ENCODE results near the gene TM9SF4. TPM values are rescaled to one million over a fixed set of nuclear protein-coding genes. Genes with fewer than 3 reads are reported as not detected.
"Not testable (repeated sequence)": the region's sequence is repeated elsewhere in the genome, so short reads cannot be mapped to it uniquely, and the experiment has no call there.

Gene TM9SF4
- total and polyA plus RNA-seq, 4 donors = 18.4 to 46.6 (median 38.5) TPM

DNA sequence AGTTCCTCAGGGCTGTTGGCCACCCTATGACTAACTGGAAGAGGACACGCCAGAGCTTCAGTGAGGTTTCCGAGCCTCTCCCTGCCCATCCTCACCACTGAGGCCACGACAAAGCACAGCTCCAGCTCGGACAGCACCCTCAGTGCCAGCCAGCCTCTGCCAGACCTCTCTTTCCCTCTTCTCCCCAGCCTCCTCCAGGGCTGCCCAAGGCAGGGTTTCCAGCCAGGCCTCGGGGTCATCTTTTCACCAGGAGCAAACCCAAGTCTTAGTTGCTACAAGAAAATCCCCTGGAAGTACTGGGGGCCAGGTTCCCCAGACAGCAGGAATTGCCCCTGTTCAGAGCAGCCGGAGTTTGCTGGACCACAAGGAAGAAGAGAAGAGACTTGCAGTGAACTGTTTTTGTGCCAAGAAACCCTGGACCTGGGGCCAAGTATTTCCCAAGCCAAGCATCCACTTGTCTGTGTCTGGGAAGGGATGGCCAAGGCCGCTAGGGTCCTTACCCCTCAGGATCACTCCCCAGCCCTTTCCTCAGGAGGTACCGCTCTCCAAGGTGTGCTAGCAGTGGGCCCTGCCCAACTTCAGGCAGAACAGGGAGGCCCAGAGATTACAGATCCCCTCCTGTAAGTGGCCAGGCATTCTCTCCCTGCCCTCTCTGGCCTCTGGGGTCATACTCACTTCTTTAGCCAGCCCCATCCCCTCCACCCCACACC, 56.5 kb downstream of the TM9SF4 start:
- DNase-seq (peak in 1 of 3 donors; percentile 44), ATAC-seq (ENCODE audit: insufficient read depth, low FRiP score) (no peak)
- TF ChIP-seq, protein P1, sequence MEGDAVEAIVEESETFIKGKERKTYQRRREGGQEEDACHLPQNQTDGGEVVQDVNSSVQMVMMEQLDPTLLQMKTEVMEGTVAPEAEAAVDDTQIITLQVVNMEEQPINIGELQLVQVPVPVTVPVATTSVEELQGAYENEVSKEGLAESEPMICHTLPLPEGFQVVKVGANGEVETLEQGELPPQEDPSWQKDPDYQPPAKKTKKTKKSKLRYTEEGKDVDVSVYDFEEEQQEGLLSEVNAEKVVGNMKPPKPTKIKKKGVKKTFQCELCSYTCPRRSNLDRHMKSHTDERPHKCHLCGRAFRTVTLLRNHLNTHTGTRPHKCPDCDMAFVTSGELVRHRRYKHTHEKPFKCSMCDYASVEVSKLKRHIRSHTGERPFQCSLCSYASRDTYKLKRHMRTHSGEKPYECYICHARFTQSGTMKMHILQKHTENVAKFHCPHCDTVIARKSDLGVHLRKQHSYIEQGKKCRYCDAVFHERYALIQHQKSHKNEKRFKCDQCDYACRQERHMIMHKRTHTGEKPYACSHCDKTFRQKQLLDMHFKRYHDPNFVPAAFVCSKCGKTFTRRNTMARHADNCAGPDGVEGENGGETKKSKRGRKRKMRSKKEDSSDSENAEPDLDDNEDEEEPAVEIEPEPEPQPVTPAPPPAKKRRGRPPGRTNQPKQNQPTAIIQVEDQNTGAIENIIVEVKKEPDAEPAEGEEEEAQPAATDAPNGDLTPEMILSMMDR (IDR thresholded peaks at IDR 0.05; ENCODE audit: control extremely low read depth, extremely low read depth) = no peak
- no peaks in the 10 kb centered on the region for H3K27me3 ChIP-seq (ENCODE audit: control insufficient read depth in 3 of 3, insufficient read depth in 3 of 3, low read length in 2 of 3)
- no peak overlapping the region for H3K9ac ChIP-seq (ENCODE audit: insufficient read depth in 1 of 2, low read length in 2 of 2)
- H3K4me3 ChIP-seq = no peak overlapping the region
- peaks cover 10 to 38% (median 23%) of the 10 kb centered on the region in 4 donors for H3K36me3 ChIP-seq (ENCODE audit: control insufficient read depth in 4 of 4, insufficient read depth in 4 of 4, low read length in 4 of 4)
- H3K4me1 ChIP-seq (ENCODE audit: control insufficient read depth in 5 of 5, insufficient read depth in 5 of 5, low read length in 5 of 5) = peaks cover 0 to 12% (median 3%) of the 10 kb centered on the region in 5 donors
- H3K27ac ChIP-seq (ENCODE audit: low read depth in 1 of 2, low read length in 1 of 2) = no peak overlapping the region
- 88 to 89% methylated on average over 8 of the region's 8 CpGs for WGBS, 2 donors
- H3K9me3 ChIP-seq (ENCODE audit: control insufficient read depth in 4 of 4, insufficient read depth in 3 of 4, low read length in 3 of 4) = no peaks in the 10 kb centered on the region

GRCh38 chr20:32167552-32167951, 58.0 kb downstream of the TM9SF4 start:
- Histone ChIP-seq H3K27ac (ENCODE audit: low read depth in 1 of 2, low read length in 1 of 2) (no peak overlapping the region), H3K4me1 (ENCODE audit: control insufficient read depth in 5 of 5, insufficient read depth in 5 of 5, low read length in 5 of 5) (peaks cover 0 to 6% (median 3%) of the 10 kb centered on the region in 5 donors), H3K27me3 (ENCODE audit: control insufficient read depth in 3 of 3, insufficient read depth in 3 of 3, low read length in 2 of 3) (no peaks in the 10 kb centered on the region), H3K4me3 (no peak overlapping the region), H3K9ac (ENCODE audit: insufficient read depth in 1 of 2, low read length in 2 of 2) (no peak overlapping the region), H3K9me3 (ENCODE audit: control insufficient read depth in 4 of 4, insufficient read depth in 3 of 4, low read length in 3 of 4) (peaks cover 0 to 2% (median 0%) of the 10 kb centered on the region in 4 donors), H3K36me3 (ENCODE audit: control insufficient read depth in 4 of 4, insufficient read depth in 4 of 4, low read length in 4 of 4) (peaks cover 5 to 29% (median 13%) of the 10 kb centered on the region in 4 donors)
- TF ChIP-seq, protein P1 (IDR thresholded peaks at IDR 0.05; ENCODE audit: control extremely low read depth, extremely low read depth) = no peak
- no peak for ATAC-seq (ENCODE audit: insufficient read depth, low FRiP score)
- DNase-seq = no peak
- WGBS, 2 donors = 94 to 95% methylated on average over 4 of the region's 4 CpGs

DNA sequence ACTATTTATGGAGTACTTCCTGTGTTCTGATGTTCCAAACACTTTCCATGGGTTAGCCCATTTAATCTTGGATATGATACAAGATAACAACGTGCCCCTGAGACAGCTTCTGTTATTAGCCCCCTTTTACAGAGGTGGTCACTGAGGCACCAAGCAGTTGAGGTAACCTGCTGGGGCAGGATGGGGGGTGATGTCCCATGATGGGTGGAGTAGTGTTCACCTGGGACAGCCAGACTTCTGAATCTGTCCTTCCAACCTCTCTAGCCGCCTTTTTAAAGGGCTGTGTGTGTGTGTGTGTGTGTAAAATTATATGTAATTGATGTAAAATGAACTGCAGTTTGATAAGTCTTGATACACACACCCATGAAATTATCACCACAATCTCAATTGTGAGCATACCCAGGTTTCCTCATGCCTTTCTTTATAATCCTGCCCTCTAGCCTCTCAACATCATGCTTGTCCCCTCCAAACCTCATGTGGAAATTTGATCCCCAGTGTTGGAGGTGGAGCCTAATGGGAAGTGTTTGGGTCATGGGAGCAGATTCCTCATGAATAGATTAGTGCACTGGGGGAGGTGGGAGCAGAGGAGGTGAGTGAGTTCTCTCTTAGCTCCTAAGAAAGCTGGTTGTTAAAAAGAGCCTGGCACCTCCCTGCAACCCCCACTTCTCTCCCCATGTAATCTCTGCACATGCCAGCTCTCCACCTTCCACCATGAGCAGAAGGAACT, 58.8 kb downstream of the TM9SF4 start:
- no peak overlapping the region for H3K4me3 ChIP-seq
- H3K27ac ChIP-seq (ENCODE audit: low read depth in 1 of 2, low read length in 1 of 2) = no peak overlapping the region
- H3K36me3 ChIP-seq (ENCODE audit: control insufficient read depth in 4 of 4, insufficient read depth in 4 of 4, low read length in 4 of 4) = peaks cover 5 to 26% (median 12%) of the 10 kb centered on the region in 4 donors
- no peak overlapping the region for H3K9ac ChIP-seq (ENCODE audit: insufficient read depth in 1 of 2, low read length in 2 of 2)
- TF ChIP-seq, protein P1 (IDR thresholded peaks at IDR 0.05; ENCODE audit: control extremely low read depth, extremely low read depth) = no peak
- ATAC-seq (ENCODE audit: insufficient read depth, low FRiP score) (no peak), DNase-seq (peak in 2 of 3 donors; percentile 44 to 65)
- no peaks in the 10 kb centered on the region for H3K27me3 ChIP-seq (ENCODE audit: control insufficient read depth in 3 of 3, insufficient read depth in 3 of 3, low read length in 2 of 3)
- peaks cover 0 to 2% (median 0%) of the 10 kb centered on the region in 4 donors for H3K9me3 ChIP-seq (ENCODE audit: control insufficient read depth in 4 of 4, insufficient read depth in 3 of 4, low read length in 3 of 4)
- H3K4me1 ChIP-seq (ENCODE audit: control insufficient read depth in 5 of 5, insufficient read depth in 5 of 5, low read length in 5 of 5) = peaks cover 0 to 3% (median 3%) of the 10 kb centered on the region in 5 donors
- WGBS, 2 donors = 68 to 87% methylated on average over 2 of the region's 2 CpGs

DNA sequence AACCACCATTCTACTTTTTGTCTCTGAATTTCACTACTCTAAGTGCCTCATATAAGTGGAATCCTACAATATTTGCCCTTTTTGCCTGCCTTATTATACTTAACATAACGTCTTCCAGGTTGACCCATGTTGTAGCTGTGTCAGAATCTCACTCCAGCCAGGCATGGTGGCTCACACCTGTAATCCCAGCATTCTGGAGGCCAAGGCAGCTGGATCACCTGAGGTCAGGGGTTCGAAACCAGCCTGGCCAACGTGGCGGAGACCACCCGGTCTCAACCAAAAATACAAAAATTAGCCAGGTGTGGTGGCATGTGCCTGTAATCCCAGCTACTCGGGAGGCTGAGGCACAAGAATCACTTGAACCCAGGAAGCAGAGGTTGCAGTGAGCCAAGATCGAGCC, 68.2 kb downstream of the TM9SF4 start:
- not testable (repeated sequence) for H3K36me3 ChIP-seq (ENCODE audit: control insufficient read depth in 4 of 4, insufficient read depth in 4 of 4, low read length in 4 of 4); H3K27me3 ChIP-seq (ENCODE audit: control insufficient read depth in 3 of 3, insufficient read depth in 3 of 3, low read length in 2 of 3); H3K4me1 ChIP-seq (ENCODE audit: control insufficient read depth in 5 of 5, insufficient read depth in 5 of 5, low read length in 5 of 5); H3K27ac ChIP-seq (ENCODE audit: low read depth in 1 of 2, low read length in 1 of 2); DNase-seq; H3K9me3 ChIP-seq (ENCODE audit: control insufficient read depth in 4 of 4, insufficient read depth in 3 of 4, low read length in 3 of 4); ATAC-seq (ENCODE audit: insufficient read depth, low FRiP score); H3K9ac ChIP-seq (ENCODE audit: insufficient read depth in 1 of 2, low read length in 2 of 2); H3K4me3 ChIP-seq
- 93 to 98% methylated on average over 7 of the region's 7 CpGs for WGBS, 2 donors
